Measurements from ENCODE around the gene CCDC74A. TPM values are rescaled to one million over a fixed set of nuclear protein-coding genes. Genes with fewer than 3 reads are reported as not detected.
"Not testable (repeated sequence)": the region's sequence is repeated elsewhere in the genome, so short reads cannot be mapped to it uniquely, and the experiment has no call there.

CCDC74A gene
- total RNA-seq, 2 experiments from 2014 or later, result 9.4 to 10.0 TPM

GRCh38 chr2:131534317-131534672 lies 6.6 kb downstream of the CCDC74A start:
- CTCF ChIA-PET; H3K9me3 Mint-ChIP-seq (ENCODE audit: insufficient read depth); H3K4me3 Mint-ChIP-seq; H3K27me3 Mint-ChIP-seq (ENCODE audit: low read depth); POLR2A ChIA-PET; H3K27ac Mint-ChIP-seq; DNase-seq; ATAC-seq; H3K4me1 Mint-ChIP-seq (ENCODE audit: low read depth); H3K36me3 Mint-ChIP-seq (ENCODE audit: low read depth): not testable (repeated sequence)

- not testable (repeated sequence) for H3K4me1 Mint-ChIP-seq (ENCODE audit: low read depth)
Measured at GRCh38 chr2:131534965-131535364, 7.3 kb downstream of the CCDC74A start.

GRCh38 chr2:131535526-131535925 lies 7.8 kb downstream of the CCDC74A start:
- no peaks in the 10 kb centered on the region for H3K4me1 Mint-ChIP-seq (ENCODE audit: low read depth)
- H3K4me3 Mint-ChIP-seq, result no peak overlapping the region
- H3K36me3 Mint-ChIP-seq (ENCODE audit: low read depth), result no peaks in the 10 kb centered on the region
- DNase-seq, result no peak
- ChIA-PET CTCF (no interaction called here), POLR2A (no interaction called here)
- H3K9me3 Mint-ChIP-seq (ENCODE audit: insufficient read depth), result no peaks in the 10 kb centered on the region
- H3K27me3 Mint-ChIP-seq (ENCODE audit: low read depth), result peaks cover 11% of the 10 kb centered on the region
- H3K27ac Mint-ChIP-seq, result no peak overlapping the region
- no peak for ATAC-seq

More at GRCh38 chr2:131534965-131535364, 7.3 kb downstream of the CCDC74A start:
- H3K27ac Mint-ChIP-seq; H3K9me3 Mint-ChIP-seq (ENCODE audit: insufficient read depth); H3K4me3 Mint-ChIP-seq; H3K27me3 Mint-ChIP-seq (ENCODE audit: low read depth); H3K36me3 Mint-ChIP-seq (ENCODE audit: low read depth); CTCF ChIA-PET; POLR2A ChIA-PET; ATAC-seq; DNase-seq: not testable (repeated sequence)

- H3K4me1 Mint-ChIP-seq (ENCODE audit: low read depth); ATAC-seq; DNase-seq; CTCF ChIA-PET; H3K27ac Mint-ChIP-seq; H3K9me3 Mint-ChIP-seq (ENCODE audit: insufficient read depth); H3K36me3 Mint-ChIP-seq (ENCODE audit: low read depth); POLR2A ChIA-PET; H3K4me3 Mint-ChIP-seq: not testable (repeated sequence)
- H3K27me3 Mint-ChIP-seq (ENCODE audit: low read depth), result peaks cover 12% of the 10 kb centered on the region
Measured at GRCh38 chr2:131535951-131536826, 8.5 kb downstream of the CCDC74A start.

- ATAC-seq; H3K27ac Mint-ChIP-seq; CTCF ChIA-PET; H3K36me3 Mint-ChIP-seq (ENCODE audit: low read depth); DNase-seq; H3K4me3 Mint-ChIP-seq; H3K9me3 Mint-ChIP-seq (ENCODE audit: insufficient read depth); POLR2A ChIA-PET; H3K4me1 Mint-ChIP-seq (ENCODE audit: low read depth): not testable (repeated sequence)
- H3K27me3 Mint-ChIP-seq (ENCODE audit: low read depth), result peaks cover 14% of the 10 kb centered on the region
Measured at GRCh38 chr2:131536841-131537240, 9.2 kb downstream of the CCDC74A start.

- H3K27ac Mint-ChIP-seq; CTCF ChIA-PET; H3K36me3 Mint-ChIP-seq (ENCODE audit: low read depth); H3K9me3 Mint-ChIP-seq (ENCODE audit: insufficient read depth); POLR2A ChIA-PET; H3K4me1 Mint-ChIP-seq (ENCODE audit: low read depth); ATAC-seq; DNase-seq; H3K4me3 Mint-ChIP-seq: not testable (repeated sequence)
- peaks cover 20% of the 10 kb centered on the region for H3K27me3 Mint-ChIP-seq (ENCODE audit: low read depth)
Measured at GRCh38 chr2:131538856-131539255, 11.2 kb downstream of the CCDC74A start.

- ATAC-seq (no peak), DNase-seq (no peak)
- Mint-ChIP-seq H3K4me3 (no peak overlapping the region), H3K27me3 (ENCODE audit: low read depth) (peaks cover 18% of the 10 kb centered on the region), H3K9me3 (ENCODE audit: insufficient read depth) (no peaks in the 10 kb centered on the region), H3K36me3 (ENCODE audit: low read depth) (no peaks in the 10 kb centered on the region), H3K4me1 (ENCODE audit: low read depth) (no peaks in the 10 kb centered on the region), H3K27ac (no peak overlapping the region)
- CTCF ChIA-PET, result no interaction called here
- POLR2A ChIA-PET, result no interaction called here
Measured at GRCh38 chr2:131542438-131543384, 15.0 kb downstream of the CCDC74A start.

- POLR2A ChIA-PET, result no interaction called here
- no peak overlapping the region for H3K4me3 Mint-ChIP-seq
- H3K27me3 Mint-ChIP-seq (ENCODE audit: low read depth), result peaks cover 21% of the 10 kb centered on the region
- DNase-seq, result no peak
- H3K36me3 Mint-ChIP-seq (ENCODE audit: low read depth), result no peaks in the 10 kb centered on the region
- no peaks in the 10 kb centered on the region for H3K9me3 Mint-ChIP-seq (ENCODE audit: insufficient read depth)
- H3K4me1 Mint-ChIP-seq (ENCODE audit: low read depth), result no peaks in the 10 kb centered on the region
- no peak overlapping the region for H3K27ac Mint-ChIP-seq
- no peak for ATAC-seq
- CTCF ChIA-PET, result no interaction called here
Measured at GRCh38 chr2:131543385-131543891, 15.8 kb downstream of the CCDC74A start.

GRCh38 chr2:131544006-131544812 lies 16.5 kb downstream of the CCDC74A start:
- ATAC-seq; H3K4me1 Mint-ChIP-seq (ENCODE audit: low read depth); DNase-seq; H3K27ac Mint-ChIP-seq; H3K36me3 Mint-ChIP-seq (ENCODE audit: low read depth); H3K4me3 Mint-ChIP-seq; H3K9me3 Mint-ChIP-seq (ENCODE audit: insufficient read depth); POLR2A ChIA-PET; CTCF ChIA-PET: not testable (repeated sequence)
- peaks cover 22% of the 10 kb centered on the region for H3K27me3 Mint-ChIP-seq (ENCODE audit: low read depth)

GRCh38 chr2:131544813-131545165 lies 17.1 kb downstream of the CCDC74A start:
- H3K27ac Mint-ChIP-seq; H3K4me3 Mint-ChIP-seq; ATAC-seq; H3K9me3 Mint-ChIP-seq (ENCODE audit: insufficient read depth); CTCF ChIA-PET; DNase-seq; H3K36me3 Mint-ChIP-seq (ENCODE audit: low read depth); POLR2A ChIA-PET; H3K4me1 Mint-ChIP-seq (ENCODE audit: low read depth): not testable (repeated sequence)
- H3K27me3 Mint-ChIP-seq (ENCODE audit: low read depth), result peaks cover 22% of the 10 kb centered on the region

GRCh38 chr2:131552871-131553270 lies 25.2 kb downstream of the CCDC74A start:
- CTCF ChIA-PET, result no interaction called here

More at GRCh38 chr2:131552871-131553270, 25.2 kb downstream of the CCDC74A start:
- Mint-ChIP-seq H3K27me3 (ENCODE audit: low read depth) (peaks cover 35% of the 10 kb centered on the region), H3K4me3 (no peak overlapping the region), H3K36me3 (ENCODE audit: low read depth) (no peaks in the 10 kb centered on the region), H3K27ac (no peak overlapping the region), H3K9me3 (ENCODE audit: insufficient read depth) (no peaks in the 10 kb centered on the region), H3K4me1 (ENCODE audit: low read depth) (no peaks in the 10 kb centered on the region)
- no peak for DNase-seq
- ATAC-seq, result no peak
- POLR2A ChIA-PET, result no interaction called here
